Stimulated activated naive CD8-positive, alpha-beta T cell treated with anti-CD3 and anti-CD28 coated beads, Interleukin-15, amount 100 ng/mL, for 72 hours (primary cell): ENCODE measurements around the gene RBM28.

ENCODE experiments used
- ATAC-seq: fragments of 150-1000 bp; cut with Tn5 transposase; 2 replicates; pipeline ENCODE4 v1.10.0; 2021; ENCODE audit warnings: mild to moderate bottlenecking, moderate library complexity
- DNase-seq, 2 donors: peaks; one replicate each; pipeline ENCODE4 v3.0.0; 2021 to 2022
- H3K27ac Mint-ChIP-seq, 2 donors: one replicate each; pipeline ENCODE4 v1.8.0; 2022; ENCODE audit warnings: mild to moderate bottlenecking in 2 of 2, mixed read lengths in 2 of 2, moderate library complexity in 2 of 2
- H3K27me3 Mint-ChIP-seq: one replicate; pipeline ENCODE4 v1.8.0; 2022; ENCODE audit warnings: mixed read lengths
- H3K4me1 Mint-ChIP-seq: one replicate; pipeline ENCODE4 v1.8.0; 2022; ENCODE audit warnings: mild to moderate bottlenecking, mixed read lengths
- H3K4me3 Mint-ChIP-seq, 2 donors: one replicate each; pipeline ENCODE4 v1.8.0; 2022; ENCODE audit warnings: mild to moderate bottlenecking in 2 of 2, mixed read lengths in 2 of 2, moderate library complexity in 1 of 2
- H3K9me3 Mint-ChIP-seq, 2 donors: one replicate each; pipeline ENCODE4 v1.8.0; 2022; ENCODE audit warnings: mixed read lengths in 2 of 2

The RBM28 gene

GRCh38 chr7:128381161-128381821 is 37.6 kb upstream of the RBM28 start:
- Mint-ChIP-seq H3K4me1 (peaks cover 6% of the 10 kb centered on the region), H3K27me3 (no peaks in the 10 kb centered on the region), H3K4me3 (no peak overlapping the region), H3K27ac (peak overlapping the region in 1 of 2 donors; percentile 38), H3K9me3 (no peaks in the 10 kb centered on the region)
- peak; percentile 58 for ATAC-seq
- peak; percentile 36 to 40 for DNase-seq

- H3K27ac Mint-ChIP-seq: no peak overlapping the region
- H3K4me1 Mint-ChIP-seq: peaks cover 6% of the 10 kb centered on the region
- DNase-seq: no peak
- no peaks in the 10 kb centered on the region for H3K27me3 Mint-ChIP-seq
- H3K9me3 Mint-ChIP-seq: no peaks in the 10 kb centered on the region
- no peak overlapping the region for H3K4me3 Mint-ChIP-seq
- no peak for ATAC-seq
Measured at GRCh38 chr7:128380483-128381106, 36.9 kb upstream of the RBM28 start.

- no peak for ATAC-seq
- Mint-ChIP-seq H3K27ac (no peak overlapping the region), H3K9me3 (no peaks in the 10 kb centered on the region), H3K4me1 (peaks cover 6% of the 10 kb centered on the region), H3K4me3 (no peak overlapping the region), H3K27me3 (no peaks in the 10 kb centered on the region)
- DNase-seq: no peak
Measured at GRCh38 chr7:128379900-128380479, 36.3 kb upstream of the RBM28 start.

- ATAC-seq: no peak
- DNase-seq: no peak
- Mint-ChIP-seq H3K27ac (no peak overlapping the region), H3K27me3 (no peaks in the 10 kb centered on the region), H3K9me3 (no peaks in the 10 kb centered on the region), H3K4me1 (peaks cover 6% of the 10 kb centered on the region), H3K4me3 (no peak overlapping the region)
Measured at GRCh38 chr7:128378637-128379036, 34.9 kb upstream of the RBM28 start.

- Mint-ChIP-seq H3K9me3 (no peaks in the 10 kb centered on the region), H3K4me1 (peaks cover 3% of the 10 kb centered on the region), H3K27ac (no peak overlapping the region), H3K27me3 (peaks cover 7% of the 10 kb centered on the region), H3K4me3 (no peak overlapping the region)
- no peak for ATAC-seq
- DNase-seq: no peak
Measured at GRCh38 chr7:128376077-128376476, 32.4 kb upstream of the RBM28 start.

GRCh38 chr7:128374041-128374440 is 30.3 kb upstream of the RBM28 start:
- Mint-ChIP-seq H3K4me1 (no peaks in the 10 kb centered on the region), H3K9me3 (no peaks in the 10 kb centered on the region), H3K27me3 (peaks cover 14% of the 10 kb centered on the region), H3K4me3 (no peak overlapping the region), H3K27ac (no peak overlapping the region)
- DNase-seq (no peak), ATAC-seq (no peak)

GRCh38 chr7:128373606-128374005 is 29.9 kb upstream of the RBM28 start:
- Mint-ChIP-seq H3K27ac (no peak overlapping the region), H3K9me3 (no peaks in the 10 kb centered on the region), H3K27me3 (peaks cover 14% of the 10 kb centered on the region), H3K4me3 (no peak overlapping the region), H3K4me1 (no peaks in the 10 kb centered on the region)
- DNase-seq (no peak), ATAC-seq (no peak)

- H3K27ac Mint-ChIP-seq: no peak overlapping the region
Measured at GRCh38 chr7:128370491-128370890, 26.8 kb upstream of the RBM28 start.

GRCh38 chr7:128366986-128367385 is 23.3 kb upstream of the RBM28 start:
- peaks cover 67% of the 10 kb centered on the region for H3K27me3 Mint-ChIP-seq
- H3K9me3 Mint-ChIP-seq: no peaks in the 10 kb centered on the region

More at GRCh38 chr7:128370491-128370890, 26.8 kb upstream of the RBM28 start:
- ATAC-seq (no peak), DNase-seq (no peak)
- Mint-ChIP-seq H3K4me3 (no peak overlapping the region), H3K27me3 (peaks cover 33% of the 10 kb centered on the region), H3K4me1 (no peaks in the 10 kb centered on the region), H3K9me3 (no peaks in the 10 kb centered on the region)

GRCh38 chr7:128366300-128366699 is 22.6 kb upstream of the RBM28 start:
- H3K27ac Mint-ChIP-seq: no peak overlapping the region
- peaks cover 69% of the 10 kb centered on the region for H3K27me3 Mint-ChIP-seq
- H3K4me3 Mint-ChIP-seq: no peak overlapping the region
- ATAC-seq: no peak
- no peaks in the 10 kb centered on the region for H3K9me3 Mint-ChIP-seq
- no peak for DNase-seq
- H3K4me1 Mint-ChIP-seq: peaks cover 17% of the 10 kb centered on the region

More at GRCh38 chr7:128366986-128367385, 23.3 kb upstream of the RBM28 start:
- ATAC-seq (no peak), DNase-seq (no peak)
- Mint-ChIP-seq H3K27ac (no peak overlapping the region), H3K4me1 (peaks cover 11% of the 10 kb centered on the region), H3K4me3 (no peak overlapping the region)

GRCh38 chr7:128365432-128365831 is 21.7 kb upstream of the RBM28 start:
- DNase-seq (no peak), ATAC-seq (no peak)
- Mint-ChIP-seq H3K4me1 (peaks cover 25% of the 10 kb centered on the region), H3K27ac (peak overlapping the region in 1 of 2 donors; percentile 60), H3K27me3 (peaks cover 69% of the 10 kb centered on the region), H3K4me3 (no peak overlapping the region), H3K9me3 (no peaks in the 10 kb centered on the region)

GRCh38 chr7:128364166-128364870 is 20.6 kb upstream of the RBM28 start:
- Mint-ChIP-seq H3K4me1 (peaks cover 25% of the 10 kb centered on the region), H3K4me3 (no peak overlapping the region), H3K9me3 (no peaks in the 10 kb centered on the region), H3K27me3 (peaks cover 80% of the 10 kb centered on the region), H3K27ac (no peak overlapping the region)
- DNase-seq (no peak), ATAC-seq (no peak)

GRCh38 chr7:128363261-128363721 is 19.6 kb upstream of the RBM28 start:
- no peak overlapping the region for H3K4me3 Mint-ChIP-seq
- ATAC-seq (no peak), DNase-seq (no peak)
- peaks cover 25% of the 10 kb centered on the region for H3K4me1 Mint-ChIP-seq
- H3K27ac Mint-ChIP-seq: no peak overlapping the region
- no peaks in the 10 kb centered on the region for H3K9me3 Mint-ChIP-seq
- peaks cover 90% of the 10 kb centered on the region for H3K27me3 Mint-ChIP-seq

- peaks cover 96% of the 10 kb centered on the region for H3K27me3 Mint-ChIP-seq
- ATAC-seq (peak; percentile 76), DNase-seq (no peak)
- H3K27ac Mint-ChIP-seq: no peak overlapping the region
- no peaks in the 10 kb centered on the region for H3K9me3 Mint-ChIP-seq
- peaks cover 25% of the 10 kb centered on the region for H3K4me1 Mint-ChIP-seq
- peak overlapping the region in 1 of 2 donors; percentile 7 for H3K4me3 Mint-ChIP-seq
Measured at GRCh38 chr7:128362670-128363069, 19.0 kb upstream of the RBM28 start.

- no peak for DNase-seq
- no peaks in the 10 kb centered on the region for H3K9me3 Mint-ChIP-seq
- H3K27ac Mint-ChIP-seq: peak within 1 kb of the TSS; percentile 77 to 87
- peak; percentile 71 for ATAC-seq
- peak within 1 kb of the TSS; percentile 80 to 94 for H3K4me3 Mint-ChIP-seq
- H3K4me1 Mint-ChIP-seq: peaks cover 25% of the 10 kb centered on the region
- H3K27me3 Mint-ChIP-seq: peaks cover 95% of the 10 kb centered on the region
Measured at GRCh38 chr7:128361411-128362379, 18.0 kb upstream of the RBM28 start, which contains the start of gene PRRT4. TSS of gene PRRT4 (minus strand) at chr7:128361690.
